HG02852 (cell line): Measurements from ENCODE around the gene THTPA.
"Not testable (repeated sequence)": the region's sequence is repeated elsewhere in the genome, so short reads cannot be mapped to it uniquely, and the experiment has no call there.

Source experiments
- ATAC-seq: cut with Tn5 transposase; IDR thresholded peaks from one replicate; pipeline ENCODE4 v1.9.1; 2021; ENCODE audit warnings: mild to moderate bottlenecking, moderate library complexity; ENCODE audit not compliant: unreplicated experiment

THTPA gene

DNA sequence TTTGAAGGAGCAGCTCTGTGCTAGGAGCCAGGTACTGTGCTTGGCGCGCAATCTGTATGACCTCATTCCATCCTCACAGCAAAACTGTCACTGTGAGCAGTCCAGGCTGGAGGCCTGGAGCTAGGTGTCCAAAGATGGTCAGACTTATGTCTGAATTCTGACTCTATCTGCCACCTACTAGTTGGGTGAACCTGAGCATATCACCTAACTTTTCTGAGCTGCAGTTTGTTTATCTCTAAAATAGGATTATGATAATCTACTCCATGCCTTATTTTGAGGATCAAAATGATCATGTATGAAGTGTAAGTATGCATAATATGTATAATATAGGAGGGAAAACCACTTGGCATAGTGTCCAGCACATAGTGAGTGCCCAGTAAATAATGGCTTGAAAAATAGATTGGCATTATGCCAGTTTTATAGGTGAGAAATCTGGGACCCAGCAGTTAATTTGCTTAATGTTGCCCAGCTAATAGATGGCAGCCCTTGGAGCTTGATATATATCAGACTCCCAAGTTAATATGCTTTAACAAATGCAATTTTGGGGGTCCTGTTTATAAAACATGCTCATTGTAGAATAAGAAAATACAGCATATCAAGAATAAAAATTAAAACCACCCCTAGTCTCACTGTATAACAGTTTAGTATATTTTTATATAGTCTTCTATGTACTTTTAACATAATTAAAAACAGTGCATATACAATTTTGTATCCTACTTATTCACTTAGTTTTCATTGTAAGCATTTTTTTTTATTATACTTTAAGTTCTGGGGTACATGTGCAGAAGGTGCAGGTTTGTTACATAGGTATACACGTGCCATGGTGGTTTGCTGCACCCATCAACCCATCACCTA, 27.1 kb downstream of the THTPA start:
- ATAC-seq, result no peak

- not testable (repeated sequence) for ATAC-seq
Observed at GRCh38 chr14:23583761-23584526, 27.9 kb downstream of the THTPA start.

DNA sequence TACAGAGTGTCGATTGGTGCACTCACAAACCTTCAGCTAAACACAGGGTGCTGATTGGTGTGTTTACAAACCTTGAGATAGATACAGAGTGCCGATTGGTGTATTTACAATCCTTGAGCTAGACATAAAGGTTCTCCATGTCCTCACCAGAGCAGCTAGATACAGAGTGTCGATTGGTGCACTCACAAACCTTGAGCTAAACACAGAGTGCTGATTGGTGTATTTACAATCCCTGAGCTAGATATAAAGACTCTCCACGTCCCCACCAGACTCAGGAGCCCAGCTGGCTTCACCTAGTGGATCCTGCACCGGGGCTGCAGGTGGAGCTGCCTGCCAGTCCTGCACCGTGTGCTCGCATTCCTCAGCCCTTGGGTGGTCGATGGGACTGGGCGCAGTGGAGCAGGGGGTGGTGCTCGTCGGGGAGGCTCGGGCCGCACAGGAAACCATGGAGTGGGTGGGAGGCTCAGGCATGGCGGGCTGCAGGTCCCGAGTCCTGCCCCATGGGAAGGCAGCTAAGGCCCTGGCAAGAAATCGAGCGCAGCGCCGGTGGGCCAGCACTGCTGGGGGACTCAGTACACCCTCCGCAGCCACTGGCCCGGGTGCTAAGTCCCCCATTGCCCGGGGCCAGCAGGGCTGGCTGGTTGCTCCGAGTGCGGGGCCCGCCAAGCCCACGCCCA, 28.6 kb downstream of the THTPA start:
- not testable (repeated sequence) for ATAC-seq

- ATAC-seq, result peak; percentile 97
Observed at GRCh38 chr14:23588884-23589598, 33.0 kb downstream of the THTPA start.

DNA sequence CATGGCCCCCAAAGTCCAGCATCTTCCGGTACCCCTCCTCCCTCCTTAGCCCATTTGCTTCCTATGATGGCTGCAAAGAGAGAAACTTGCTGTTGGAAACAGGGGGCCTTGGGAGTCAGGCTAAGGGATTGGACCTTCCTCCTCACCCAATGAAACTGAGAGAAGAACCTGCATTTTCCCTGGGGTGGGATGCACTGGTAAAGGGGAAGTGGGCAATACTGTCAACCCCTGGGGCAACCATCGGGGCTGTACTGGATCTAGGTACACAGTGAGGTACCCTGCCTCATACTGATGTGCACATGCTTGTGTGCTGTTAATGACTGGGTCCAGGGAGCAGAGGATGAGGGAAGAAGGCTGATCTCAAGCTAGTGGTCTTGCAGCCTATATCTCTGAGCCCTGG, 33.5 kb downstream of the THTPA start:
- ATAC-seq, result no peak

DNA sequence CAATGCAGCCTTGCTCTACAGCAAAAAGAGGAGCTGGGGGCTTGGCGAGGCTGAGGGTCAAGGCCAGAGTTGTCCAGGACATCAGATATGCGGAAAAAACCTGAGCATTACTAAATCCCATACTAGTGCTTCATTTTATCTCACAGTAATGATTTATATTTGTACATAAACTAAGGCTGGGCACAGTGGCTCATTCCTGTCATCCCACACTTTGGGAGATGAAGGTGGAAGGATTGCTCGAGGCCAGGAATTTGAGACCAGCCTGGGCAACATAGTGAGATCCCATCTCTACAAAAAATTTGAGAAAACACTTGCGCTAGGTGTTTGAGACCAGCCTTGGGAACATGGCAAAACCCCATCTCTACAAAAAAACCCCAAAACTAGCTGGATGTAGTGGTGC, 34.1 kb downstream of the THTPA start:
- no peak for ATAC-seq

DNA sequence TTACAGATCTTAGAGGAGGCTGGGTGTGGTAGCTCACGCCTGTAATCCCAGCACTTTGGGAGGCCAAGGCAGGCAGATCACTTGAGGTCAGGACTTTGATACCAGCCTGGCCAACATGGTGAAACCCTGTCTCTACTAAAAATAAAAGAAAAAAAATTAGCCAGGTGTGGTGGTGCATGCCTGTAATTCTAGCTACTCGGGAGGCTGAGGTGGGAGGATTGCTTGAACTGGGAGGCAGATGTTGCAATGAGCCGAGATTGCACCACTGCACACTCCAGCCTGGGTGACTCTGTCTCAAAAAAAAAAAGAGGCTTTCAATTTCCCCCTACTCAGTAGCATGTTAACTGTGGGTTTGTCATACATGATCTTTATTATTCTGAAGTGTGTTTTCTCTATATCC, 38.1 kb downstream of the THTPA start:
- ATAC-seq, result not testable (repeated sequence)

- ATAC-seq, result no peak
Observed at GRCh38 chr14:23600322-23600707, 44.2 kb downstream of the THTPA start.

- no peak for ATAC-seq
Observed at GRCh38 chr14:23600806-23601205, 44.7 kb downstream of the THTPA start.

DNA sequence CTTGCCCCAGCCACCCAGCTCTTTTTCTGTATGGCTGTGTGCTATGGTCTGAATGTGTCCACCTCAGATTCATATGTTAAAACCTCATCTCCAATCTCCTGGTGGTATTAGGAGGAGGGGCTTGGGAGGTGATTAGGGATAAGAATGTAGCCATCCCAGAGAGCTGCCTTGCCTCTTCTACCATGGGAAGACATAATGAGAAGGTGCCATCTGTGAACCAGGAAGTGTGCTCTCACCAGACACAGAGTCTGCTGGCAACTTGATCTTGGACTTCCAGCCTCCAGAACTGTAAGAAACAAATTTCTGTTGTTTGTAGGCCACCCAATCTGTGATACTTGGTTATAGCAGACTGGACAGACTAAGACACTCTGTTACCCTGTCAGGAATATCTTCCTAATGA, 45.4 kb downstream of the THTPA start:
- ATAC-seq, result no peak

DNA sequence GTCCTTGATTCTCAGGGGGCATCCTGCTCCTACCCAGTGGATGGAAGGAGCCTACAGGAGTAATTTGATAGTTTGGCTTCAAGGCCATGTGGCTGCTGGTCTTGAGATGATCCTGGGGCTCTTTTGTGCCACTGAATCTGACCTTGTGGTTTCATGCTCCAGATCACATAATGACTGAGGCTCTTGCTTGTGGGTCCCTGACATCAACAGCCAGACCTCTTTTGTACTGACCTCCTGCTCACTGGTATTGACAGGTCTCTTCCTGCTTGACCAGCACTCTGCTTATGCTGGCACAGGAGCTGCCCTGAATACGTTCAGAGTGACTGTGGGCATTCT, 45.7 kb downstream of the THTPA start:
- ATAC-seq, result no peak

- ATAC-seq, result no peak
Observed at GRCh38 chr14:23602181-23603095, 46.4 kb downstream of the THTPA start.

DNA sequence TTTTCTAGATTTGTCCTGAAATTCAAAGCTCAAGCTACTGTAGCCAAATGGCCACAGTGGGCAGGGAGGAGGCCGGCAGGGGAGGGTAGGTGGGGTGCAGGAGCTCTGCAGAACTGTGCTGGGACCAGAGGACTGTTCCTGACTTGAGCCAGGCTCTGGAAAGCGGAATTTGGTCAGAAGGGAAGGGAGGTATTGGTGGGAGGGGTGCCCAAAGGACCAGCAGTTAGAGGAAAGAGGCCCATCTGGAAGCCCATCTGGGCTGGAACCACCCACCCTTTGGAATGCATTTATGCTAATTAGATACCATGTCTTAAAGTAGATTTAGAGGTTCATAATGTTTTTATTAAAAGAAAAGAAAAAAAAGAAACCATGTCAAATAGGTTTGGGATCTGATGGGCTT, 47.0 kb downstream of the THTPA start:
- ATAC-seq, result no peak

- no peak for ATAC-seq
Observed at GRCh38 chr14:23604148-23604547, 48.1 kb downstream of the THTPA start.

GRCh38 chr14:23604675-23605170, 48.7 kb downstream of the THTPA start:
- ATAC-seq, result no peak

DNA sequence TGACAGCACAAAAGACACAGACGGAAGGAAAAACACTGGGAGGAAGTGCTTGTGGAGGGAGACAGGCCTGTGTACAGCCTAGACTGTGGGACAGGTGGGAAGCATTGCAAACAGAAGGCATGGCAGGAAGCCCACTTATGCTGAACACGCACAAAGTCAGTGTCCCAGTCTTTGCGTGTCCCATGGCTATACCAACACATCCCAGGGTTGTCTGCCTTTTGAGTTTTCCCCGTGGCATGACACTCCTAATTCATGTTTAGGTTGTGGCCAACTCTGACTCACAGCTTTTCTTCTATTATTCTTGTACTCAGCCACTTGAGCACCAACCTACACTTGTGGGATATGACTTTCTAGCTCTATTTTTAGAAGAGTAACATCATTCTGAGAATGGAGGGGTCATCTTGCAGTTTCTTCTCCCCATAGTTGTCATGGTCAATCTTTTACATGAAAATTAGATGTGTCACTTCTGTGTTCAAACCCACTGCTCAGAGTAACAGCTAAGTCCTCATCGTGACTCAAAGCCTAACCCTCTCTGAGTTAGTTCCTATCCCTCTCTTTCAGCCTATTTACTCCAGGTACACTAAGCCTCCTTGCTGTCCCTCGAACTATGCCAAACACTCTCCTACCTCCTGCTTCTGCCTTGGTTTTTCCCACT, 50.0 kb downstream of the THTPA start:
- peak; percentile 91 for ATAC-seq

DNA sequence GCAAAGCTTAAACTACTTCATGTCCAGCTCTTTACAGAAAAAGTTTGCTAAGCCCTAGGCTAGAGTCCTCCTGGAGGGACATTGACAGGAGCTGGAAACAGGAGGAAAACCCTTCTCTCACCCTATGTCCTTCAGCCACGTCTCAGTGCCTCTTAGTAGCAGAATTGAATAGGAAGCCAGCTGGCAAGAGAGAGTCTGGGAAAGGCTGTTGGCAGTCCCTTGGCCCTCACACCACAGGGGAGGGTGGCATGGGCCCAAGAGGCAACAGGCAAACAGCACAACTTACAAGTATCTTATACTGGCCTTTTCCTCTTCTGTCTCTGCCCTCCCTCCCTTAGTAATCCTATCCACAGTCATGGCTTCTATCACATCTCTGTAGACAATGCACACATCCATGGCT, 52.4 kb downstream of the THTPA start:
- ATAC-seq, result no peak

DNA sequence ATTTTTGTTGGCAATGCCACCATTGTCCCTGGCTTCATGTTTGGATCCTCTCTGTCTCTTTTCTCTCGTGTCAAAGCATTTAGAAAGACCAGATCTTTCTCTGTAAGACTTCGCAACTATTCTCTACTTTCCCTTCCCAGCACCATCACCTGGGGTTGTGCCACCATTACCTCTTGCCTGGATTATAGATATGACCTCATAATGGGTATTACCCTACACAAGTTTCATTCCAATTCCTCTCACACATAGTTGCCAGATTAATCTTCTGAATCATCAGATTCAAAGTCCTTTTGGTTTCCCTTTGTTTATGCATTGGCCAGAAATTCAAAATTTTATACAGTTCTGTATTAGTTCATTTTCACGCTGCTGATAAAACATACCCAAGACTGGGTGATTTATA, 52.9 kb downstream of the THTPA start:
- no peak for ATAC-seq

DNA sequence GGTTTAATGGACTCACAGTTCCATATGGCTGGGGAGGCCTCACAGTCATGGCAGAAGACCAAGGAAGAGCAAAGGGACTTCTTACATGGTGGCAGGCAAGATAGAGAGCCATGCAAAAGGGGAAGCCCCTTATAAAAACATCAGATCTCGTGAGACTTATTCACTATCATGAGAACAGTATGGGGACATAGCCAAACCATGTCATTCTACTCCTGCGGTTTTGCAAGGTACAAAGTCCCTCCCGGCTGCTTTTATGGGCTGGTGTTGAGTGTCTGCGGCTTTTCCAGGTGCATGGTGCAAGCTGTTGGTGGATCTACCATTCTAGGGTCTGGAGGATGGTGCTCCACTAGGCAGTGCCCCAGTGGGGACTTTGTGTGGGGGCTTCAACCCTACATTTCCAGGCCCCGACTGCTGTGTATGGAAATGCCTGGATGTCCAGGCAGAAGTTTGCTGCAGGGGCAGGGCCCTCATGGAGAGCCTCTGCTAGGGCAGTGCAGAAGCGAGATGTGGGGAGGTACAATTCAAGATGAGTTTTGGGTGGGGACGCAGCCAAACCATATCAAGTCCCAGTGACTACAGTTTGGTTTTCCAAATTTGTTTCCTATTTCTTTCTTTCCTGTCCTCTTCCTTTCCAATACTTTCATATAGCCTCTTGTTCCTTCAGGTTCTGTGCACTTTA, 53.5 kb downstream of the THTPA start:
- not testable (repeated sequence) for ATAC-seq
